GM12892 (cell line): Measurements from ENCODE around the gene HYI.

Experiments used
- POLR2AphosphoS5 ChIP-seq: IDR thresholded peaks from 2 replicates; pipeline ENCODE4 v1.6.1; 2011; ENCODE audit warnings: low read depth, low read length, control low read depth
- TAF1 ChIP-seq: IDR thresholded peaks from 2 replicates; pipeline ENCODE4 v1.6.1; 2011; ENCODE audit warnings: low read depth, mild to moderate bottlenecking, control low read depth, low read length, borderline replicate concordance

DNA sequence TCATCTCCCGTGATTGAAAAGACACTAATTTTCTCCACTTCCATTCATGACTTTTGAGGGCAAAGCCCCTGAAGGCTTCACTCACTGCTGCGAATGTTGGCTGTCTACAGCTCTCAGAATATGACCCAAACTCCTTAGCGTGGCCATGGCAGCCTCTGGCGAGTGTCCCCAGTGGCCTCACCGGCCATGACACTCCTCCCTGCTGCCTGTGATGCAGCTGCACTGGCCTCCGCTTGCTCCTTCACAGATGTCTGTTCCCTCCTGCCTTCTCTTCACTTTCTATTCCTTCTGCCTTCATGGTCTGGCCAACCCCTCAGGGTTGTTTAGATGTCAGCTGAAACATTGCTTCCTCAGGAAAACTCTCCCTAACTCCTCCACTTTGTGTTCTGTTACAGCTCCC lies 46.2 kb upstream of the HYI start:
- TF ChIP-seq POLR2AphosphoS5 (no peak), TAF1 (no peak)
